ENCODE measurements around the gene VPREB1.
A peak's percentile ranks its signal among the peaks of the same experiment; 100 is the strongest.
"Not testable (repeated sequence)": the region's sequence is repeated elsewhere in the genome, so short reads cannot be mapped to it uniquely, and the experiment has no call there.

VPREB1 gene

GRCh38 chr22:22214819-22215329 is 29.7 kb upstream of the VPREB1 start:
- no peak for DNase-seq

- DNase-seq, result no peak
Measured at GRCh38 chr22:22215659-22216449, 28.7 kb upstream of the VPREB1 start.

GRCh38 chr22:22216450-22216959 is 28.1 kb upstream of the VPREB1 start:
- no peak for DNase-seq

DNA sequence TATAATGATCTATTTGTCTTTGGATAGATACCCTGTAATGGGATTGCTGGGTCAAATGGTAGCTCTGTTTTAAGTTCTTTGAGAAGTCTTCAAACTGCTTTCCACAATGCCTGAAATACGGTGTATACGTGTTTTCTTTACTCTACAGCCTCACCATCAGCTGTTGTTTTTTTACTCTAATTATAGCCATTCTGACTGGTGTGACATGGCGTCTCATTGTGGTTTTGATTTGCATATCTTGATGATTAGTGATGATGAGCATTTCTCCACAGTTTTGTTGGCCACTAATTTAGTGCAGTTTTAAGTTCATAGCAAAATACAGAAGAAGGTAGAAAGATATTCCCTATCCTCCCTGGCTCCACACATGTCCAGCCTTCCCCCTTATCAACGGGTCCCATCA is 26.3 kb upstream of the VPREB1 start:
- no peak for DNase-seq

GRCh38 chr22:22219140-22219996 is 25.2 kb upstream of the VPREB1 start:
- no peak for DNase-seq

GRCh38 chr22:22221043-22221442 is 23.5 kb upstream of the VPREB1 start:
- not testable (repeated sequence) for DNase-seq

GRCh38 chr22:22226448-22227187 is 18.0 kb upstream of the VPREB1 start:
- no peak for DNase-seq

DNA sequence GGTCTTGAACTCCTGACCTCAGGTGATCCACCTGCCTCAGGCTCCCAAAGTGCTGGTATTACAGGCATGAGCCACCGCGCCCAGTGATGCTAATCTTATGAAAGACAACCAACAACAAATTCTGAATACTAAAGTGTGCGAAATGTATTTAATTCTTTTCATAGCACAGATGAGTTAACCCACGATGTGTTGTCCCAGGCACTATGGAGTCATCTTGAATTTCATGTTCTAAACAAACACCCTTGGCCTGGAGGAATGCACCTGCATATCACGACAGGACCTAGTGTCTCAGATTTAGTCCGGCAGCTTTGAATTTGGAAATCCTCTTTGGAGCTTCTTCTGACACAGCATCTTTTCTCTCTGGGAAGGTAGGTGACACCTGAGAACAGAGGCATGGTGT is 16.2 kb upstream of the VPREB1 start:
- no peak for DNase-seq

DNA sequence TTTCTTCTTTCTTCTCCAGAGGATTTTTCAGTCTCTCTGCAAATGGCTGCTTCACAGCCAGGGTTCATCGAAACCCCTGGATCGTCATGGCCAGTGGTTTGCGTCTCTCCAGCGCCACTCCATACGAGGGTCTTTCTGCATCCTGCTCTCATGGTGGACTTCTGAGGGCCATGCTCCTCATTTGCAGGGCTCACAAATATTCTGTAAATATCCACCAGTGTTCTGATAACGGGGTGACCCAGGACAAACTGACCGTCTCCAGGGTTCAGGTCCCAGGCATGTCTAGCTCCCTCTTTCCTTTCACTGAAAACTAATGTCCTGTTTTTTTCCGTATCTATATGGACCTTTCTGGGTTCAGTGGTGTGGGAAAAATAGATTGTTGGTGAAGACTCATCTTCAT is 15.7 kb upstream of the VPREB1 start:
- no peak for DNase-seq

DNA sequence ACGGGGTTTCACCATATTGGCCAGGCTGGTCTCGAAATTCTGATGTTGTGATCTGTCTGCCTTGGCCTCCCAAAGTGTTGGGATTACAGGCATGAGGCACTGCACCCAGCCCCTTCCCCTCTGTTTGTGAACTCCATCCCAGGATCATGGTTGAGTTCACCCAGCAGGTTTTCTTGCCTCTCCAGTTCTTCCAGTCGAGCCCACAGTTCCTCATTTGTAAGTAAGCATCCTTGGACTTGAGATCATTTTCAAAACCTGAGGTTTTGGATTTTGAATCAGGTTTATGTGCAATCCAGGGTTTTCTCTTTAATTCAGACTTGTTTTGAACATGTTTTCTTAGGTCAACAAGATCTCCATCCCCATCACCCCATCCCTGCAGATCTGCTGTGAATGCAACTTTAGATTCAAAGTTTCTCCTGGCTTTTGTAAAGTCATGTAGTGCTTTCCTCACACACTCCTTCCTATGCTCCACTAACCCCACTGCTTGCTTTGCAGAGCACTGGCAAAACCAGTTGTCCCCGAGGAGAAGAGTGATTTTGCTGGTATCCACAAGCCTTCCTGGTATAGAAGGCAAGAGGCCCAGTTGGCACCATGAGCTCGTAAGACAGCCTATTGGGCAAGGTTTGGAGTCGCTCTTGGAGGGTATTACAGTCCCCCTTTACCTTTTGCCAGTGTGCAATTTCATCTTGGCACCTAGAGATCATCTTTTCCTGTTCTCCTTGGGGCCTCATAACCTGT is 14.7 kb upstream of the VPREB1 start:
- no peak for DNase-seq

- no peak for DNase-seq
Measured at GRCh38 chr22:22230438-22230837, 14.1 kb upstream of the VPREB1 start.

DNA sequence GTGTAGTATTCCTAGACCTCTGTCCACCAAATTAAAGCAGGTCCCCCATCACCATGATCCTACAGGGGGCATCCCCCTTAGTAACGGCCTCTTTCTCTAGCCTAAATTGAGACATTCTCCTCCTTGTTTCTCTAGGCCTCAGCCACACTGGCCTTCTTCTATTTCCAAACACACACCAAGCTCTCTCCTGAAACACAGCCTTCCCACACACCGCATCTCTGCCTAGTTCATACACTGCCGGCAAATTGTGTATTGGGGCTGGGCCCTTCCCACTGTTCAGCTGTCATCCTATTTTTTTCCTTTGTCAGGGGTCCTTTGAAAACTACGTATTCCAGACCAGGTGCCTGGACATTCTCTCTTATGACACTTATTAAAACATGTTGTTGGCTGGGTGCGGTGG is 11.5 kb upstream of the VPREB1 start:
- DNase-seq, result no peak

DNA sequence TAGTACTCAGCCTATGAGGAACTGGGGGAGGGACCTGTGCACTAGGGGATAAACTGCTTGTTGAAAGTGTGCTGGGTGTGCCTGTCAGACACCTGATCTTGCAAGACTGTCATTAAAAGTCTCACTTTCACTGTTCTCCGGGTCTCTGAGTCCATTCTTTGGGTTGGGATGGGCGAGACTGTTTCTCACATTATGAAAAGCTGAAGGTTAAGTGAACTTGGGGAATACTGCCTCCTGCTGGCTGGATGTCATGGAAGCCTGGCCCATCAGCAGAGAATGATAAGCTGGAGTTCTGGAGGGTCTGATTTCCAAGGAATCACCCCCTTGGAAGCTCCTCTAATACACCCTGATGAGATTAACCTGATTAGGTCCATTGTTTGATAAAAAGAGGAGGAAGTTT is 9.0 kb upstream of the VPREB1 start:
- DNase-seq, result peak; percentile 70 to 74

DNA sequence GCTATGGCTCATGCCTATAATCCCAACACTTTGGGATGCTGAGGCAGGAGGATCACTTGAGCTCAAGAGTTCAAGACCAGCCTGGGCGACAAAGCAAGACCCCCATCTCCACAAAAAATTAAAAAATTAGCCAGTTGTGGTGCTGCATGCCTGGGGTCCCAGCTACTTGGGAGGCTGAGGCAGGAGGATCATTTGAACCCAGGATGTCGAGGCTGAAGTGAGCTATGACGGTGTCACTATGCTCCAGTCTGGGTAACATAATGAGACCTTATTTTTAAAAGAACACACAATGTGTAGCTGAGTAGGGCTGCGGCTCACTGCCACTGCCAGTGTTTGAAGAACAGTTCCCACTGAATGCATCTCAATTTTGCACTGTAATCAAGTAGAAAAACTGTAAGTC is 7.1 kb upstream of the VPREB1 start:
- no peak for DNase-seq

DNA sequence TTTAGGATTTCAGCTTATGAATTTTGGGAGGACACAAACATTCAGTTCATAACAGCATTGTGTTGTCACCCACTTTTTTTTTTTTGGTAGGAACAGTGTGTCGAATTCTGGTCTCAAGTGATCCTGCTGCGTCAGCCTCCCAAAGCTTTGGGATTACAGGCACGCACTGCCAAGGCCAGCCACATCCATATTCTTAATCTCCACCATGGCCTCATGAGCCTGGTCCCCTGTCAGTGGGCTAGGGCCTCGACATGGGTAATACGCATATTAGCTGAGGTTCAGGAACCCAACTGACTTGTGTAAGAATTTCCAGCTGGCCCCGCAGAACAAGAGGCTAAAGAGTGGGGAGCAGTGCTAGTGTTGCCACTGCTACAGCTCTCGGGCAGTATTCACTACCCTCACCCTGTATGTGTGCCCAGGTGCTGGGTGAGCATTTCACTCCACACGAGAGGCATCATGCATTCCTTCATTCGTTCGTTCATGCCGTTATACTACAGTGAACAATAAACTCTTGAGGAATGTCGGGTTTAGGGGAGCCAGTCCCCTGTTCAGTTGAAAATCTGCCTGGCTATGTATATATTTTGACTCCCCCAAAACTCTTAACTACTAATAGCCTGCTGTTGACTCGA is 5.2 kb upstream of the VPREB1 start:
- no peak for DNase-seq

GRCh38 chr22:22241554-22241898 is 3.1 kb upstream of the VPREB1 start:
- no peak for DNase-seq

DNA sequence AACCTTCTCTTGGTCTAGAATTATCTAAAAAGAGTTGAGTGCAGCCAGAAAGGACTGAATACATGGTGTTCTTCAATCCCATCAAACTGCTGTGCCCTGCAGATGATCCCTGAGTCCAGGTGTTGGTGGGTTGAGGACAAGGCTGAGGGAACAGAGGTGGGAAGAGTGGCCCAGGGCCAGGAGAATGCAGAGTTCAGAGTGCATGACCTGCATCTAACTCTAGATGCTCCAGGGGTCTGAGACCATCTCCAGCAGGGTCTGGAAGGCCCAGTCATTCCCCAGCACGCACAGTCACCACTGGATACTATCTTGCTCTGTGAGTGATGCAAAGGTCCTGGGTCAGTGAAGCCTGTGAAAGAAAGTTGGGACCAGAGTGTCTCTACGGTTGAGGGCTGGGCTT is 2.1 kb upstream of the VPREB1 start:
- no peak for DNase-seq

DNA sequence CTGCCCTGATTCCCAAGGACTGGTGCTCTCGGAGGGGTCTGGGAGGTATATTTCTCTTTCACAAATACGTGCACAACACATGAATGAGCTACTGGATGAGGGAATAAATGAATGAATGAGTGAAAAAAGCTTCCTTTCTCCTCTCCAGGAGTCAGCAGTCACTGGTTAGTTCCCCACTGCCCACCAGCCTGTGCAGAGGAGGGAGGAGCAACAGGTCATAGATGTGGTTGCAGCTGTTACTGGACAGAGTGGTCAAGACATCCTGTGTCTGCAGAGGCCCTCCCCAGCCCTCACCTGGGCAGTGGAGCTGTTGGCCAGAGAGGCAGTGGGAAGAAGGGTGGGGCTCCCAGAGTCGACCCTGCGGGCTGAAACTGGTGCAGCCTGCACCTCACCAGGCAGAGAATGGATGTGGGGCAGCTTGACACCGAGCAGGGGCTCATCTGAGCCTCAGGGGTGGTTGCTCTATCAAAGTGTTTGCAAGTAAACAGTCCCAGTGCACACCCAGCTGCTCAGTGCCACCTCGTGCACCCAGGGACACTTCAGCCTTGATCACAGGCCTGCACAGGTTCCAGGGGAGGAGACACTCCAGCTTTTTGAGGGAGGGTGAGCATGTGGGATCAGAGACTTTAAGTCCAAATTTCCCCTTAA is 1.4 kb upstream of the VPREB1 start:
- DNase-seq, result no peak

DNA sequence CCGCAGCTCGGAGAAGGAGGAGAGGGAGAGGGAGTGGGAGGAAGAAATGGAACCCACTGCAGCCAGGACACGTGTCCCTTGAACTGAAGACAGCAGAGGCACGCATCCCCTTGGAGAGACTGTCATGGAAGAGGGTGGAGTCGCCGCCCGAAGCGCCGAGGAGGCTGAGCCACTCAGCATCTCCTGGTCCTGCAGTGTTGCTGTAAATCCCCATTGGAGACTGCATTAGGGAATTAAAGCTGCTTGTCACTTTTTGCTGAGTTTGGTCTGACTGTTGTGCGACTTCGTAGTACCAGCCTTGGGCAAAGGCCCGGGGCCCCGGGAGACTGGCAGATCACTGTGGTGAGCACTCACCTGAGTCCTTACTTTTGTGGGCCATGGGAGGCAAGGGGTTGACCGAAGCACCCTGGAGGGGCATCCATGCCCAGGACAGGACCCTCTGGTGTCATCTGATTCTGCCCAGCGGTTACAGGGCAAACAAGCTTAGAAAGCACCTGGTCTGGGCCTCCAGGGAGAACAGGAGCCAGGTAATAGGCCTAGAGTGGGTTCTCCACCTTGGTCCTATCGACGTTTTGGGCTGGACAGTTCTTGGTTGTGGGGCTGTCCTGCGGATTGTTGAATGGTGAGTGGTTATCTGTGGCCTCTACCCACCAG is 797 bp downstream of the VPREB1 start:
- DNase-seq, result no peak

DNA sequence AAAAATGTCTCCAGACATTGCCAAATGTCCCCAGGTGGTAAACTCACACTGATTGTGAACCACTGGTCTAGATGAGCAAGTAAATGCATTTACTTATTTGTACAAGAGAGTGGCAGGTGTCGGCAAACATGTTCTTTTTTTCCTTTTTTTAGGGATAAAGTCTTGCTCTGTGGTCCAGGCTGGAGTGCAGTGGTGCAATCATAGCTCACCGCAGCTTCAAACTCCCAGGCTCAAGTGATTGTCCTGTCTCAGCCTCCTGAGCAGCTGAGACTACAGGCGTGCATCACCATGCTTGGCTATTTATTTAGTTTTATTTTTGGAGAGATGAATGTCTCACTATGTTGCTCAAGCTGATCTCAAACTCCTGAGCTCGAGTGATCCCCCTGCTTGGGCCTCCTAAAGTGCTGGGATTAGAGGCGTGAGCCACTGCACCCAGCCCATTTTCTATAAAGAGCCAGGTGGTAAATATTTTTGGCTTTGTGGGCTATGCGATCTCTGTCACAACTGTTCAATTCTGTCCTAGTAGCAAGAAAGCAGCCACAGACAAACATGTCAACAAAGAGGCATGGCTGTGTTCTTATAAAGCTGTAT is 1.4 kb downstream of the VPREB1 start:
- no peak for DNase-seq
